ENCODE results near the gene ABCC6.

The ABCC6 gene

DNA sequence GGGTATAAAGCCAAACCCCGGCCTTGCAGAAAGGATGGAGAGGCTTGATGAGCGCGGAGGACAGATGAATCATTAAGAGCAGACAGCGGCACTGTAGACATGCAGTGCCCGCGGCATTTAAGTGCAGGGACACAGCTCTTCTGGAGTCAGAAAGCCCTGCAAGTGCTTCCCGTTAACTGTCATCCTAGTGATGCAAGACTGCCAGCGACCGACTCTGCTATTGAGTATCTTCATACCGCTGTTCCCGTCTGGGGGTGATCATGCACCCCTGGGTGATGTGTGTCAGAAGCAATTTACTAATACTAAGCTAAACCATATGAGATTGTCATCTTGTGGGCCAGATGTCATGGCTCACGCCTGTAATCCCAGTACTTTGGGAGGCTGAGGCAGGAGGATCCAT is 101.0 kb downstream of the ABCC6 start:
- TF ChIP-seq EZH2phosphoT487 (conservative IDR thresholded peaks at IDR 0.05; ENCODE audit: low read length): no peak
- TF ChIP-seq, protein P1, sequence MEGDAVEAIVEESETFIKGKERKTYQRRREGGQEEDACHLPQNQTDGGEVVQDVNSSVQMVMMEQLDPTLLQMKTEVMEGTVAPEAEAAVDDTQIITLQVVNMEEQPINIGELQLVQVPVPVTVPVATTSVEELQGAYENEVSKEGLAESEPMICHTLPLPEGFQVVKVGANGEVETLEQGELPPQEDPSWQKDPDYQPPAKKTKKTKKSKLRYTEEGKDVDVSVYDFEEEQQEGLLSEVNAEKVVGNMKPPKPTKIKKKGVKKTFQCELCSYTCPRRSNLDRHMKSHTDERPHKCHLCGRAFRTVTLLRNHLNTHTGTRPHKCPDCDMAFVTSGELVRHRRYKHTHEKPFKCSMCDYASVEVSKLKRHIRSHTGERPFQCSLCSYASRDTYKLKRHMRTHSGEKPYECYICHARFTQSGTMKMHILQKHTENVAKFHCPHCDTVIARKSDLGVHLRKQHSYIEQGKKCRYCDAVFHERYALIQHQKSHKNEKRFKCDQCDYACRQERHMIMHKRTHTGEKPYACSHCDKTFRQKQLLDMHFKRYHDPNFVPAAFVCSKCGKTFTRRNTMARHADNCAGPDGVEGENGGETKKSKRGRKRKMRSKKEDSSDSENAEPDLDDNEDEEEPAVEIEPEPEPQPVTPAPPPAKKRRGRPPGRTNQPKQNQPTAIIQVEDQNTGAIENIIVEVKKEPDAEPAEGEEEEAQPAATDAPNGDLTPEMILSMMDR (IDR thresholded peaks at IDR 0.05; ENCODE audit: insufficient read depth, low read length, poor library complexity, severe bottlenecking): no peak
- H3K27me3 ChIP-seq (ENCODE audit: low read length): no peaks in the 10 kb centered on the region
- no peak overlapping the region for H3K27ac ChIP-seq (ENCODE audit: low read depth, low read length)
- no peaks in the 10 kb centered on the region for H3K9me2 ChIP-seq (replicated peaks; ENCODE audit: insufficient read depth, low read length)
- no peaks in the 10 kb centered on the region for H4K20me1 ChIP-seq (ENCODE audit: low read depth, low read length)
- H3F3A ChIP-seq (ENCODE audit: insufficient read depth): 0 out of 2 replicates have a peak, but pooled peaks cover 4% of the 10 kb centered on the region
- H3K4me2 ChIP-seq (ENCODE audit: low read depth, low read length, poor library complexity, severe bottlenecking): no peak overlapping the region
- no peak overlapping the region for H3K9ac ChIP-seq (ENCODE audit: low read length)
- H2AFZ ChIP-seq (ENCODE audit: low read depth, low read length, severe bottlenecking): no peak overlapping the region
- H3K36me3 ChIP-seq (ENCODE audit: low read length): peaks cover 15% of the 10 kb centered on the region
- H3K79me2 ChIP-seq (ENCODE audit: insufficient read depth, low read length): no peaks in the 10 kb centered on the region
- H3K4me3 ChIP-seq (ENCODE audit: insufficient read depth, low read length, poor library complexity, severe bottlenecking): no peak overlapping the region
- H3K9me3 ChIP-seq (ENCODE audit: insufficient read depth, low read length): no peaks in the 10 kb centered on the region

DNA sequence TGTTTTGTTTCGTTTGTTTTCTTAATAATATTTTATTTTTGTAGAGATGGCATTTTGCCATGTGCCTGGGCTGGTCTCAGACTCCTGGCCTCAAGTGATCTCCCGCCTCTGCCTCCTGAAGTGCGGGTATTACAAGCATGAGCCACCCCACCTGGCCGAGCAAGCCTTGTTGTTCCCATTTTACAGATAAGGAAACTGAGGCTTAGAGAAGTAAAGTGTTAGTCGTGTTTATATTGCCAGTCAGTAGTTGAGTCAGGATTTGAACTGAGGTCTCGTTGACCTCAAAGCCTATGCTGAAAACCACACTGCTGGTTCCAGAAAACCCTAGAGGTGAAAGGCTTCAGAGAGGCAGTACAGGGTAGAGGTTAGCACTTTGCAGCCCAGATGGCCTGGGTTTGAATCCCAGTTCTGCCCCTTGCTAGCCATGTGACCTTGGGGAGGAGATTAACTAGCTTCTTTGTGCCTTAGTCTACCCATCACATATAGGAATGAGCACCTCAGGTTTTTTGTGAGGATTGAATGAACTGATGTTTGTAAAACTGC is 102.0 kb downstream of the ABCC6 start:
- Histone ChIP-seq H4K20me1 (ENCODE audit: low read depth, low read length) (no peaks in the 10 kb centered on the region), H3K9me3 (ENCODE audit: insufficient read depth, low read length) (no peaks in the 10 kb centered on the region), H3K4me3 (ENCODE audit: insufficient read depth, low read length, poor library complexity, severe bottlenecking) (no peak overlapping the region)

DNA sequence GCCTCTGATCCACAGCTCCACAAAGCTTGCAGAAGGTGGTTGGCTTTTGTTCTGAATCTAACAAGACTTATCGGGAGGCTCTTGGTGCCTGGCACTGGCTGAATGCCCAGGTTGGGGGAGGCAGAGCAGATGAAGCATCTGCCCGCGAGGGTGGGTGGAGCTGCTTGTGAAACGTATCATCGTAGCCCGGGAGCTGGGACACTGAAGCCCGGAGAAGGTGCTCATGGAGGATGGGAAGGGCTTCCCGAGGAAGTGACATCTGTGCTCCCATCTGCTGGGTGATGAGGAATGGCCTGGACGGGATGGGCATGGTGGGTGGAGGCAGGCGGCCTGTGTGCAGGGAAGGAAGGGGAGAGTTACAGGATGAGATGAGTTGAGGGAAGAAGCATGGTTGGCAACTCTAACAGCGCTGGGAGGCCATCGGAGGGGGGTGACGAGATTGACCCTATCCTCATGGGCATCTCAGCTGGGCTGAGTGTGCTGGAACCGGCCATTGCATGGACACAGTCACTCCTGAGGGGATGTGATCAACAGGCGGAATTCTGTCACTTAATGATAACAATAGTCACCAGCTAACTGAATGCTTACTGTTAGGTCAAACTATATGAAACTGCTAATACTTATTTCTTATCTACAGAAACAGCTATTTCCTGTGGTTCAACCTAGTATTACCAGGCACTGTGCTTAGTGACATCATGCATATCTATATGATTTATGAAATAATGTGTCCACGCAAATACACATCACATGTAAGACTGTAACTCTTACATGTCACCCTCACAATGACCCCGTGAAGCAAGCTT is 102.7 kb downstream of the ABCC6 start:
- Histone ChIP-seq H3K27ac (ENCODE audit: low read depth, low read length) (no peak overlapping the region), H2AFZ (ENCODE audit: low read depth, low read length, severe bottlenecking) (no peak overlapping the region), H3K27me3 (ENCODE audit: low read length) (no peaks in the 10 kb centered on the region), H4K20me1 (ENCODE audit: low read depth, low read length) (no peaks in the 10 kb centered on the region), H3K9ac (ENCODE audit: low read length) (no peak overlapping the region), H3K9me3 (ENCODE audit: insufficient read depth, low read length) (no peaks in the 10 kb centered on the region), H3K36me3 (ENCODE audit: low read length) (peaks cover 26% of the 10 kb centered on the region), H3K4me3 (ENCODE audit: insufficient read depth, low read length, poor library complexity, severe bottlenecking) (no peak overlapping the region), H3K79me2 (ENCODE audit: insufficient read depth, low read length) (no peaks in the 10 kb centered on the region), H3F3A (ENCODE audit: insufficient read depth) (no peaks in the 10 kb centered on the region), H3K4me2 (ENCODE audit: low read depth, low read length, poor library complexity, severe bottlenecking) (no peak overlapping the region), H3K9me2 (replicated peaks; ENCODE audit: insufficient read depth, low read length) (no peaks in the 10 kb centered on the region)
- TF ChIP-seq EZH2phosphoT487 (conservative IDR thresholded peaks at IDR 0.05; ENCODE audit: low read length): no peak
- TF ChIP-seq, protein P1 (IDR thresholded peaks at IDR 0.05; ENCODE audit: insufficient read depth, low read length, poor library complexity, severe bottlenecking): no peak

More for the DNA sequence above, 102.0 kb downstream of the ABCC6 start:
- H3K4me2 ChIP-seq (ENCODE audit: low read depth, low read length, poor library complexity, severe bottlenecking): no peak overlapping the region
- H3K9me2 ChIP-seq (replicated peaks; ENCODE audit: insufficient read depth, low read length): no peaks in the 10 kb centered on the region
- H3K36me3 ChIP-seq (ENCODE audit: low read length): peaks cover 23% of the 10 kb centered on the region
- no peak overlapping the region for H3K9ac ChIP-seq (ENCODE audit: low read length)
- no peak overlapping the region for H3K27ac ChIP-seq (ENCODE audit: low read depth, low read length)
- TF ChIP-seq EZH2phosphoT487 (conservative IDR thresholded peaks at IDR 0.05; ENCODE audit: low read length): no peak
- TF ChIP-seq, protein P1 (IDR thresholded peaks at IDR 0.05; ENCODE audit: insufficient read depth, low read length, poor library complexity, severe bottlenecking): no peak
- H2AFZ ChIP-seq (ENCODE audit: low read depth, low read length, severe bottlenecking): no peak overlapping the region
- no peaks in the 10 kb centered on the region for H3K27me3 ChIP-seq (ENCODE audit: low read length)
- no peaks in the 10 kb centered on the region for H3K79me2 ChIP-seq (ENCODE audit: insufficient read depth, low read length)
- no peaks in the 10 kb centered on the region for H3F3A ChIP-seq (ENCODE audit: insufficient read depth)
